NB4 (cell line): ENCODE results near the gene PAPPA2.

Experiments
- CTCF ChIP-seq: IDR thresholded peaks from one replicate; pipeline ENCODE4 v1.5.1; 2012; ENCODE audit warnings: low read depth, low read length
- MYC ChIP-seq: IDR thresholded peaks from 2 replicates; pipeline ENCODE4 v1.6.1; 2011; ENCODE audit warnings: low read depth, low read length
- POLR2A ChIP-seq: IDR thresholded peaks from 2 replicates; pipeline ENCODE4 v1.6.1; 2011; ENCODE audit warnings: mild to moderate bottlenecking; ENCODE audit not compliant: insufficient read length; ENCODE audit errors: extremely low read depth

GRCh38 chr1:176602388-176603004 lies 139.5 kb downstream of the PAPPA2 start:
- TF ChIP-seq CTCF (no peak), POLR2A (no peak), MYC (no peak)
